GM21786 (cell line): Measurements from ENCODE around the gene SIX1.

Experiments used
- ATAC-seq: cut with Tn5 transposase; IDR thresholded peaks from one replicate; pipeline ENCODE4 v1.9.1; 2021; ENCODE audit not compliant: unreplicated experiment

SIX1 gene

DNA sequence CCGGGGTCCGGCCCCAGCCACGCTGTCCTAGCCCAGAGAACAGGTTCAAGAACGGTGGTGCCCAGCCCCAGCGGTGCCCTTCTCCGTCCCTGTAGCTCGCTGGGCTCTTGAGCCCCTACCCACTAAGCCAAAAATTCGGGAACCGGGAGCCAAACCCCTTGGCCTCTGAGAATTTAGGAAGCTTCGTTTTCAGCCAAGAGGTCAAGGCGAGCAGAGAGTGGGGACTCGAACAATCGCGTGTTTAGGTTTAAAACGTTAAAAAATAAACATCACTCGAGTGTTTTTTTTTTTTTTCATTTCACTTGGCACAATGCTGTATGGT, 6.2 kb downstream of the SIX1 start:
- no peak for ATAC-seq

DNA sequence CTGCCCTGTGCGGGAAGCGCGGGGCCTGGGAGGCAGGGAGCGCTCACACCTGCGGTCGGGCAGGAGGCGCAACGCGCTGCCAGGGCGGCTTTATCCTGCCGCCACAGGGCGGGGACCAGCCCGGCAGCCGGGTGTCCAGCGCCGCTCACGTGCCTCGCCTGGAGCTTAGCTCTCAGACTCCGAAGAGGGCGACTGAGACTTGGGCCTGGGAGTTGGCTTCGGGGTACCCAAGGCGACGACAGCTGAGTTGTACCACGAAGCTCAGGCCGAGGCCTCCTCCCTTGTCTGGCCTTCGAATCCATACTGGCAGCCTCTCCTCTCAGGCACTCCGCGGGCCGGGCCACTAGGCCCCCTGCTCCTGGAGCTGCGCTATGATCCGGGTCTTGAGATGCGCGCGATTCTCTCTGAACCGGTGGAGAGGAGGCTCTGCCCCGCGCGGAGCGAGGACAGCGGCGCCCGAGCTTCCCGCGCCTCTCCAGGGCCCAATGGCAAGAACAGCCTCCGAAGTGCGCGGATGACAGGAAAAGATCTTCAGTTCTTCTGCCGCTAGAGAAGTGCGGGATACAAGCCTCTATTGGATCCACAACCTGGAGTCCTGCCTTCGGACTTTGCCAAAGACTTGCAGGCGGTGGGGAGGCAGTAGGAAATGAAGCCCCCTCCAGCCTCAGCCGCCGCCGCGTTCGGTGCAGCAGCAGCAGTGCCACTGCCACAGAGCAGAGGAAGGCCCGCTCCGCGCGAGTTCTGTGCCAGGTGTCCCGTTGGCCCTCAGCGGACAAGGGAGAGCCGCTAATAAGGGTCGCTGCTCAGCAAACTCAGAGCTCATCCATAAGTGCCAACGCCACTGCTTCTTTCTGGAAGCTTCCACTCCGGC, 6.8 kb downstream of the SIX1 start:
- no peak for ATAC-seq

DNA sequence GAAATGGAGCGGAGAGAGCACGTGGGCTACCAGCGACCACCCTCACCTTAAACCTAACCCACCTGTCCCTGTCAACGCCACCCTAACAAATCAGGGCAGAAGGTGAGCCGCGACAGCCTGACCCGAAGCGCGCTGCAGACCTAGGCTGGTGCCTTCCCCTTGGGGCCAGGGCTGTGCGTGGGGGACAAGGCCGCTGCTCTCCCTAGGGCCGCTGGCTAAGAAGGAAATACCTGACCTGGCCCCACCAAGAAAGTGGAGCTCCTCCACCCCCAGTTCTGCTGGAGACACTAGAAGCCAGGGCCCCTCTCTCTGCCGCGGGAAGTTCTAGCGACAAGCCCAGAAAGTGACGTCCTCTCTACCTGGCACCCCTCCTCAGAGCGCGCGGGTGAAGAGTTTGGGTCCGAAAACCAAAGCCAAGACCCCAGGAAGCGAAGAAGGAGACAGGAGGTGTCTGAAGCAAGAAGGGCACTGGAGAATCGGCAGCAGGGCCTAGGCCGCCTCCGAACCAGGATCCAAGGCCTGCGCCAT, 7.5 kb downstream of the SIX1 start:
- no peak for ATAC-seq

DNA sequence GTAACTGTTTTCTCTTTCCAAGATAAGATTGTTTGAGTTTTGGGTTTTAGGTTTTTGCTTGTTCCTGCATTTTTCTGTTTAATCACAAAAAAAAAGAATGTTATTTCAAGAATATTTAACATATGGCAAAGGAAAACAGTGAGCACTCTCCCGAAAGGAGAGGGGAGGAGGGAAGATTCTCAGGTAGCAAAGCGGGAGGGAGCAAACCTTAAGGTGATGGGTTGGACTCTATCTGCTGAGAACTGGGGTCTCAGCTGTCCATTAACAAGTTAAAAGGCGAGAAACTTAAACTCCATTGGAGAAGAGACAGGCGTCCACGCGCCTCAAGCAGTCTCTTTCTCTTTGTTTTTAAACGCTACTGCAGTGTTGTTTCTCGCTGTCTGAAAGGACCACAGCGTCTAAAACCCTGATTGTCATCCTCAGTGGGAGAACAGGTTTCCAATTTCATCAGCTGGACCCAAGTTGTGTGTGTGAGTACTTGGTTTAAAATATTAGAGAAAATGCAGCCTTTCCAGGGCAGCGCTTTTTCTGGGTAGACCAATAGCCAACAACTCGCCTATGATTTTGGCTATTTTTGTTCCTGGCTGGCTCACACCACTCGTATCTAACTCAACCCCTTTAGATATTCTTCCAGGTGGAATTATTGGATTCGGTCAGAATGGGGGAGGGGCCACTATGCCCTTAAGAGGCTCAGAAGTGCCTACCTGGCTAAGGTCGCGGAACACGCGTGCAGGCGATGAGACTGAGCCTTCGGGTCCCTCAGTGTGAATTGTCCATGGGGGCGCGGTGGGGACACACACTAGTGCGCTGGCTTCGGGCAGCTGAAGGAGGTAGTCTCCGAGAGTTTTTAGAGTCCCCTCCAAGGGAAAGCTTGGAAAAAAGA, 8.2 kb downstream of the SIX1 start:
- ATAC-seq, result no peak

DNA sequence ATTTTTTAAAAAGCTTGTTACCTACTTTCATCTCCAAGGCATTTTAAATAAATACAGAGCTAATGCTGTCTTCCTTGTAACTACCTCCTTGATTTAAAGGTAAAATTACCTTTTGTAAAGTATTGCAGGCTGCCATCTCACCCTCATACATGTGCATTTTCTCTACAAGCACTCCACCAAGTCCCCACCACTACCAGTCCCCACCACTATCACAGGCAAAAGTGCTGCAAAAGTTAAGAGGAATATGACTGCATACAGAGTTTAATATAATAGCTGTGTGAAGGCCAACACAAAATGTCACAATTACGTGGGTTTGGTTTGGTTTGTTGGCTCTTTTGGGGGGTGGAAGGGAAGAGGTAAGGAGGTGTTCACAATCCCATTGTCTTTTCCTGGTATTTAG, 9.6 kb downstream of the SIX1 start:
- ATAC-seq, result no peak

DNA sequence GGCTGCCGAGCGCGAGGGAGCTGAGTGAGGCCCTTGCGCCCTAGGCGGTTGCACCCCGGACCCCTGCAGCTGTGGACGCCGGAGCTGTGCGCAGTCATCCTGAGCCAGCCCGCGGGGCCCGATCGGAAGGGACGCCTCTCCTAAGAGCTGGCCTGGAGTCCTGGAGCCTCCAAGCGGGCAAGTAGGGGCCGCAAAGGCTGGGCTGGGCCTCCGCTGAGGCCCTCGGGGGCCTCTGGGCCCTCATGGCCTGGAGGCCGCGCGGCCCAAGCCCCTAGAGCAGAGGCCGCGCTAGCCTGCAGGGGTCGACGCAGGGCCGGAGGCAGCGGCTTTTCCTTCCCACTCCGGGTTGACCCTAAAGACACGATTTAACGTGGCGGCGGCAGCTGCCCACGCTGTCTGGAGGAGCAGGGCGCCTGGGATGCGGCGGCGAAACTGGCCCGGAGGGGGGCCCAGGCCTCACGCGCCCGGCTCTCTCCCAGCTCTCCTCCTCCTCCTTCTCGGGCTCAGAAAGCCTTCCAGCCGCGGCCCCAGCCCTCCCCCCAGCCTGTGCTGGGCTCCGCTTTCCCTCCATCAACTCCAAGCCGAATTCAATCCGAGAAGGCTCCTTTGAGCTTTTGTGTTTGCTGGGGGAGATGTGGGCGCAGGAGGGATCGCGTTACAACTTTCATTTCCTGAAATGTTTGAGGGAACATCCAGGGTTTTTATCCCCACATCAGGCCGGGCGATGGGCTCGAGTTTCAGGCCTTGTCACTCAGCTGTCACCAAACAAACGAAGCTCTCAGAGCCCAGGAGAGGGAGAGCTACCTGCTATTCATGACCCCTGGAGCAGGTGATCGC, 11.6 kb downstream of the SIX1 start:
- ATAC-seq, result no peak

DNA sequence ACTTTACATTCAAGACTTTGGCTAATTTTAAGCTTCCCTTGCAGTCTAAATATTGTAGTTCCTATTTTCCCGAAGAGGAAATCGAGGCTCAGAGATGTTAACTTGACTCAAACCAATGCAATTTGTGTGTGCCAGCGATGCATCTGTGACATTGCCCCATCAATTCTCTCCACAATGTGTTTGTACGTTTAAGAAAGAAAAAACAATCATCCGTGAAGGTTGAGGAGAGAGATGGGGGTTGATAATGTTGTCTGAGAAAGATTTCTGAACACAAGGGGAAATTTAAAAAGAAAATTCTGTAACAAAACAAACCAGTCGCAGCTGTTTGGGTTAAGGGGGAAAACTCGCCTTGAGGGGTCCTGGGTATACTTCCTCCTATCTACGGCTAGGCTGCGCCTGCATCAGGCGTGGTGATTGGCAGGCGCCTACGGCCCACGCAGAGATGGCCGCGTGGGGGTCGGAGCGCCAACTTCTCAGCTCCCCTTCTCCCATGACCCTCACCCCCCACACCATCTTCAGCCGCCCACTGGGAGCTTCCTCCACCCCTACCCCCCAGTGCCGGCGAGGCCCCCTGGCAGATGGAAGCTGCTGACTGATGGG, 12.3 kb downstream of the SIX1 start:
- no peak for ATAC-seq

DNA sequence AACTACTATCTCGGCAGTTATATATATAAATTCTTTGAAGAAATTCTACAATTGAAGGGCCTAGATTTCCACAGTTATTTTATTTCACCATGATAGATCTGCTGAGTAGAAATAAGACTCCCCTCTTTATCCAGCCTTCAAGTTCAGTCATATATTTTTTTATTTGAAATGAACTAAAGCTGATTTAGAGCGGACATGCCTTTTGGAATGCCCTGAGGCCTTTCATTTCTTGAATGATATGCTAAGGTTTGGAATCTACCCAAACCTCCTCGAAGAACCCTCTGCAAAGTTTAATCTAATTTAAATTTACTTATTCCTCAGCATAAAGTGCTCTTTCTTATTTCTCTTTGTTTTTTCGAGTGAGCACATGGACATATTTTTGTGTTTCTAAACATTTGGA, 15.1 kb downstream of the SIX1 start:
- ATAC-seq, result no peak

DNA sequence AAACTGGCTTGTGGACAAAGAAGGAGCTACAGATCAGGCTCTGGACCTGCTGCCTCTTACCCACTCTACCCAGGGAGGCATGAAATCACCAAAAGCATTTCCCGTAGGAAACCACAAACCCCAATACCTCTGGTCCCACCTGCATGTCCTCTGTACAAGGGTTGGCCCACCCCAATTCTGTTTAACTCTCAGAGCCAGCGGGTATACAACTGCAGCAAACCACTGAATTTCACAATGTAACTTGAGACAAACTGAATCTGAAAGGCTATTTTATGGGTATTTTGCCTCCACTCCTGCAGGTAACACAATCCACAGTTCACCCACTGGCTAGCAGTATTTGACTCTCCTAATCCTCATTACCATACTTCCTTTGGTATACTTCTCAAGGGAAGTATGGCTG, 16.5 kb downstream of the SIX1 start:
- ATAC-seq, result peak; percentile 58

DNA sequence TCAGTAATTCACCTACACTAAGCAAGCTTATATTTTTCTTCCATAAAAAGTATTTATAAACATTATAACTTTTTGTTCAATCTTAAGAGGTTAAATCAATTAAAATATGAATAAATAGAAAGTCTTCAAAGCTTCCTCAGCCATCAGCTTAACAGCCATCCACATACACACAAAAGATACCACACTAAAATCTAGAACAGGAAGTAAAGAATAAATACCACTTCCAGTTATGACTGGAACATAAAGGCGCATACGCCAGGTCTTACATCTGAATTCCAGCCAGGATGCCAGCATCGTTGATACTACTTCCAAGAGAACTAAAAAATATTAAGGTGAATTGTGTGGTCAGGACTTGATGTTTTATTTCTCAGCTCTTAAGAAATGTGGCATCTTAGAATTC, 17.0 kb downstream of the SIX1 start:
- peak; percentile 79 for ATAC-seq

DNA sequence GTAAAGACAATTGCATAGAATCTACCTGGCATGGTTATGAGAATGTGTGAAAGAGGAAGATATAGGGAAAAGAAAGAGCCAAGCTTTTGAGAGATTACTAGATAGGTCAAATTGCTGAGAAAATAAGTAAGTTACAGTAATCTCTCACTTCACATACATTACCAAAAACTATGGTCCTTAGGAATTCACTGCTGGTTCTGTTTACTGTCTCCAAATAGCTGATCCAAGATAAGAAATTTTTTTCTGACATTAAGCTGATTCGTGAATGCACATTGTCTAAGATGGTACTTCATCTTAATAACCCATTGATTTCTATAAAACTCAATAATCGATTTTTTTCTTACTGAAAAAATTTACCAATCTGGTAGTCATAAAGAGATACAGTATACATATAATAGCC, 17.4 kb downstream of the SIX1 start:
- no peak for ATAC-seq

DNA sequence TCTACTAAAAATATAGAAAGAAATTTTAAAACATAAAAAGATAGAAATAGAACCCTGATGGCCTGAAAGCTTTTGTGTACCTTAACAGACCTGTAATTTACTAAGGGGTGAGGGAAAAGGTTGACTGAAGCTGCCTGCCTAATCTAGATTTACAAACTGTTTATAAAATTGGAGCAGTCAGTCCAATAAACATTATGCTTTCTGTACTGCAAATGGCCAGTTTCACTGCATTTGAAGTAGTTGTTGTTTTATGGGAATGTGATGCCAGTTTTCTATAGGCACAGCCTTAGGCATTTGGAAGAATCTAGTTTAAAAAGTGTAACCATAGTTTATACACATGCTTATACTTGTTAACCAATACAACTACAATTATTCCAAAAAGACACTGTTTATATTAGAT, 19.1 kb downstream of the SIX1 start:
- no peak for ATAC-seq

DNA sequence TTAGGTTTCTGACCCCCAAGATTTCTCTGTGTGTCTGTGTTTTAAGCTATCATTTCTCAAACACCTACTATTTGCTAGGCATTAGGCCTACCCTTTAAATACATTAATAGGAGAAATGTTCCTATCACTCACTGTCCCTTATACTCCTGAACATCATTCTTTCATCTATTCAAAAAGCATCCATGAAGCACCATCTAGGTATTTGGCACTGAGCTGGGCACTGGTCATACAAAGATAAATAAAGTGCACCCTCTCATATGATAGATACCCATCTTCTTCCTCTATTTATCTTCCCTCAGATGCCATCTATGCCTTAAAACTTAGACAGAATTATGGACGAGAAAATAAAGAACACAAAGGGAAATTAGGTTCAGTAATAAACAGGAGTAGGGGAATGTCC, 20.4 kb downstream of the SIX1 start:
- no peak for ATAC-seq

DNA sequence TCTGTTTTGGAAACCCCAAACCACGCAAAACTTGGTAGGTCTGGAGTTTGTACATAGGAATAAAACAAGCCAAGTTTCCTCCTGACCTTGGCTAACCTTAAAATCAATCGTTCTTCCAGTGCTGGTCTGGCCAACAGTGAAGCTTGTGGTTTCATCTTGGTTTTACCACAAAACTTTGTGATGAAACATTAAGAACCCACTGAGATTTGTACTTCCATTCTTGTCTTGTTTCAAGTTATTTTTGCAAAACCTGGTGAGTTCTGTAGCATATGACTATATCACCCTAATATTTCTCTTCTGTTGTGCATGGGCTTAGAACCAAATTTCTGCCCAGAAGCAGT, 26.4 kb downstream of the SIX1 start:
- ATAC-seq, result no peak

DNA sequence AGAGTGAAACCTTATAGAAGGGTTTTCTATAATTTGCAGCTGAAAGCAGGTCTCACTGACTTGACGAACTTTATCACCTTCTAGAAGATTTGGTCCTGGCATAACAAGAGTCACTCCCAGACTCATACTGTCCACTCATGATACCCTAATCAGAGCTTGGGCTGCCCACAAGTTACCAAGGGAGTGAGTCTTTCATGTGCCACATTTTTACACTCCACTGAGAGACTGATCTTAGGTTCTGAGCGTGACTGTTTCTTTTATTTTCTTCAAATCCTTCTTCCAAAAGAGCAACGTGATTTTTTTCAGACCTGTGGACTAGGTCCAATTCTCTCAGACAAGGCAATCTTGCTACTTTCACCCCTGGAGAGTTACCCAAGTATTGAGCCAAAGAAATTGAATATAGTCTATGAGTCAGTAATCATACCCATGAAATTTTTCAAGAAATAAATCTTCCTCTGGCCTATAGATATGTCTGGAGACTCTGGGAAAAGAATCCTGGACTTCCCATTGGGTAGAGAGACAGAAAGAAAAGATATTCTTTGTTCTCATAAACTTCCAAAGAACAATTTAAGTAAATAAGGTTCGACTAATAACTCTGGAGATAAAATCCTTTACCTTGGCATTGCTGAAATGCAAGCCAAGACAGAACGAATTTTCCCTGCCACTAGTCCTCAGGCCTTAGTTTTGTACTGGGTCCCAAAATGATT, 26.9 kb downstream of the SIX1 start:
- no peak for ATAC-seq

DNA sequence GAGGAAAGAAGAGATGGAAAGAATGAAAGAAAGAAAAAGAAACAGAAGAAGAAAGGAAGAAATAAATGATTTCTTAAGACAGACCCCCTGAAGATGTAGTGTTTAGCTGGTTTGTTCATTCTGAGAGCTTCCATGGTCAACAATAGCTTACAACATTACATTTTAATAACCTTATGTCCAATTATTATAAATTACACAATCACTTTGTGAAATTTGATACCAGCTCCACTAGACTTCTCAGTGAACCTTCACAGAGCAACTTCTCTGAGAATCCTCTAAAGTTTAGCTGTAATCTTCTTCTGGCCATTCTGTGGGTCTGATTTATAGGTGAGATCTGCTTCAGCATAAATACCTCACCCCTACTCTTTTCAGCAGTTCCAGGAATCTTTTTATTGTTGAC, 27.9 kb downstream of the SIX1 start:
- ATAC-seq, result no peak

DNA sequence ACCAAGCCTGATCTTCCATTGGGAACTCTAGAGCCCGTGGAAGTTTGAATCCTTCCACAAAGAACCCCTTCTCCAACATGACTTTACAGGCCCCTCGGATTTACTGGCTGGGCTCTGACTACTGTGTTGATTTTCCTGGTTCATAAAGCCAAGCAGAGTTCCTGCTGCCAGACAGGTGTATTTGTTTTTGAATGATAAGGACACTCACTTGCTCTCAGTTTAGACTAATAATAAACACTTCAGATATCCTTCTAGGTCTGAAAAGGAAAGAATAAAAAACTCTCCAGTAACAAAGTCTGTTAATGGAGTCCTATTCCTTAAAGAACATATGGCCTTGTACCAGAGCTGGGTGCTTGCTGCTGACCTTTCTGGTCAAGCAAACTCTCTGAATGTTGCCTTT, 31.0 kb downstream of the SIX1 start:
- no peak for ATAC-seq

DNA sequence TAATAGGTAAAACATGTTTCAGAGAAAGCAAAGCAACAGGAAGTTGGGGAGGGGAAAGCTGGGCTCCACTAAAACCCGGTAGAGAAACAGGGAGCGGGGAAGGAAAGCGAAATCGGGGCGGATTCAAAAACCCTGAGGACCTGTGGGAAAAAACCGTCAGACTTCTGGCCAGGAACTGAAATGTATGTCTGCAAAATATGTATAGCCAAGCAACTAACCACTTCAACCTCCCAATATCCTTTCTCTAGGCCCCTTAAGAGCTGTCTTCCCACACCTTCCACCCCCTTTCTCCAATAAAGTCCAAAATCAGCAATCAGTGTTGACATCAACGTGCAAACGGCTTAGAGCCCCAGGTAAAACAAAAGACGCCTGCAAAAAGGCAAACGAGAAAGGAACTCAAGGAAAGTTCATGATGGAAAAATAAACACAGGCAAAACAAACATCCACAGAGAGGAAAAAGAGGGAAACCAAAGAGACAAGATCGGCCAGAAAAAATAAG, 32.8 kb downstream of the SIX1 start:
- ATAC-seq, result no peak

DNA sequence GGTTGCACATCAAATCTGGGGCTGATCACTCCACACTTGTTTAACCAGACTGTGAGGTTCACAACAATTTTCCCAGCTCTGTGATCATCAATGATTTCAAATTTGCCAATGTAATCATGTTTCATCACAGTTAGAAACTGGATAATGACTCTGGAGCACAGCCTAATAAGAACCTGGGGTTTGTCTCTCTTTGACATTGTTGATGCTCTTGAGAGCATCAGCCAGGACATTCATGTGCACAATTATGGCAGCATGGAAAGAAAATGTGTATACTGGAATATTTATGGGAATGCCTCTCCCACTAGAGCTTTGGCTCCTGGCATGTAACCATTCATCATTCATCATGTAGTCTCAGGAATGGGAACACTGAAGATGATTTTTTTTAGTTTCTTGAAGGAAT, 47.0 kb downstream of the SIX1 start:
- no peak for ATAC-seq

DNA sequence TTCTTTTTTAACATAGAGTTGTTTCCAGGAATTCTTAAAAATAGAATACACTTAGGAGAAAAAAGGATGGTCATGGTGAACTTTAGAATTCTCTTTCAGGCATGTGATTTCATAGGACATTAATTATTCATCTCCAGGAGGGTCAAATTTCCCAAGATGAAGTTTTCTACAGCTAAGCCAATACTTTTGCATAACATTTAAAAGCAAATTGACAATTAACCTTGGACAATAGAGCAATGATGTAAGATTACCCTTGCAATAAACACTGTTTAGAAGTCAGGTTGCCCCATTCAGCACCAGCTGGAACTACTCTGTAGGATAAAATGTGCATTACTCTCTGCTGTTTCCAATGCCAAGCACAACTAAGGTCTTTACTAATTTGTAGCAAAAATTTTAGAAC, 49.5 kb downstream of the SIX1 start:
- no peak for ATAC-seq
